Measurements from ENCODE around the gene WDR88.

GRCh38 chr19:33094436-33095067 is 37.4 kb upstream of the WDR88 start:
- TF ChIP-seq, protein P1, sequence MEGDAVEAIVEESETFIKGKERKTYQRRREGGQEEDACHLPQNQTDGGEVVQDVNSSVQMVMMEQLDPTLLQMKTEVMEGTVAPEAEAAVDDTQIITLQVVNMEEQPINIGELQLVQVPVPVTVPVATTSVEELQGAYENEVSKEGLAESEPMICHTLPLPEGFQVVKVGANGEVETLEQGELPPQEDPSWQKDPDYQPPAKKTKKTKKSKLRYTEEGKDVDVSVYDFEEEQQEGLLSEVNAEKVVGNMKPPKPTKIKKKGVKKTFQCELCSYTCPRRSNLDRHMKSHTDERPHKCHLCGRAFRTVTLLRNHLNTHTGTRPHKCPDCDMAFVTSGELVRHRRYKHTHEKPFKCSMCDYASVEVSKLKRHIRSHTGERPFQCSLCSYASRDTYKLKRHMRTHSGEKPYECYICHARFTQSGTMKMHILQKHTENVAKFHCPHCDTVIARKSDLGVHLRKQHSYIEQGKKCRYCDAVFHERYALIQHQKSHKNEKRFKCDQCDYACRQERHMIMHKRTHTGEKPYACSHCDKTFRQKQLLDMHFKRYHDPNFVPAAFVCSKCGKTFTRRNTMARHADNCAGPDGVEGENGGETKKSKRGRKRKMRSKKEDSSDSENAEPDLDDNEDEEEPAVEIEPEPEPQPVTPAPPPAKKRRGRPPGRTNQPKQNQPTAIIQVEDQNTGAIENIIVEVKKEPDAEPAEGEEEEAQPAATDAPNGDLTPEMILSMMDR (IDR thresholded peaks at IDR 0.05) = no peak
- TF ChIP-seq EP300 (IDR thresholded peaks at IDR 0.05) = no peak
- no peak for TF ChIP-seq POLR2AphosphoS5 (IDR thresholded peaks at IDR 0.05)
- TF ChIP-seq POLR2A (IDR thresholded peaks at IDR 0.05) = no peak

All from suprapubic skin (tissue), 4 donors.